Measurements from ENCODE around the gene PICK1. TPM values are rescaled to one million over a fixed set of nuclear protein-coding genes. Genes with fewer than 3 reads are reported as not detected.

PICK1 gene
- total RNA-seq, 2 experiments from 2014 or later: 21.2 to 25.6 TPM

DNA sequence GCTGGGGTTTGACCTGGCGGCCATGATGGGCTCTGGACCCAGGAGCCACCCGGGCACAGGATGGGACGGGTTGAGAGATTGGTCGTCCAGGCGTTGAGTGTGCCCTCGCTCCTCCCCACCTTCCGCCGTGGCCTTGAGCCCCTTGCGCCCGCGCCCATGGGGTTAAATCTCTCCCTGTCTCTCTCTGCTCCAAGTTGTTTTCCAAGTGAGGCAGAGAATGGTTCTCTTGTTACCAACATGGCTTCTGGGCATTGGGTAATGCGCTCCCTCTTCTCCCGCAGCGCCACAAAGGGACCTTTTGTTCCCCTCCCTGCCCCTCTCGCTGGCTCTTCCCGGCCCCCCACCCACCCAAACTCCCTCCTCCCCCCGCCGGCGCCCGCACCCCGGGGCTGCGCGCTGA, 18.8 kb upstream of the PICK1 start:
- Mint-ChIP-seq H3K4me1 (ENCODE audit: low read depth) (no peaks in the 10 kb centered on the region), H3K27me3 (no peaks in the 10 kb centered on the region), H3K27ac (no peak overlapping the region), H3K36me3 (ENCODE audit: low read depth) (no peaks in the 10 kb centered on the region), H3K9me3 (no peaks in the 10 kb centered on the region), H3K4me3 (no peak overlapping the region)
- H3K27ac ChIP-seq (ENCODE audit: low read depth in 1 of 2, low read length in 2 of 2): no peak overlapping the region
- H3K36me3 ChIP-seq (ENCODE audit: insufficient read depth, low read length): no peaks in the 10 kb centered on the region
- no peak for ATAC-seq (ENCODE audit: poor library complexity)
- no peaks in the 10 kb centered on the region for H3K9me3 ChIP-seq (ENCODE audit: control insufficient read depth in 1 of 2, insufficient read depth in 1 of 2, low read length in 2 of 2)
- no peaks in the 10 kb centered on the region for H3K27me3 ChIP-seq (ENCODE audit: control insufficient read depth in 1 of 2, insufficient read depth in 2 of 2, low read length in 2 of 2)
- DNase-seq: no peak
- H3K4me3 ChIP-seq (ENCODE audit: low read length): no peak overlapping the region
- TF ChIP-seq, protein P1, sequence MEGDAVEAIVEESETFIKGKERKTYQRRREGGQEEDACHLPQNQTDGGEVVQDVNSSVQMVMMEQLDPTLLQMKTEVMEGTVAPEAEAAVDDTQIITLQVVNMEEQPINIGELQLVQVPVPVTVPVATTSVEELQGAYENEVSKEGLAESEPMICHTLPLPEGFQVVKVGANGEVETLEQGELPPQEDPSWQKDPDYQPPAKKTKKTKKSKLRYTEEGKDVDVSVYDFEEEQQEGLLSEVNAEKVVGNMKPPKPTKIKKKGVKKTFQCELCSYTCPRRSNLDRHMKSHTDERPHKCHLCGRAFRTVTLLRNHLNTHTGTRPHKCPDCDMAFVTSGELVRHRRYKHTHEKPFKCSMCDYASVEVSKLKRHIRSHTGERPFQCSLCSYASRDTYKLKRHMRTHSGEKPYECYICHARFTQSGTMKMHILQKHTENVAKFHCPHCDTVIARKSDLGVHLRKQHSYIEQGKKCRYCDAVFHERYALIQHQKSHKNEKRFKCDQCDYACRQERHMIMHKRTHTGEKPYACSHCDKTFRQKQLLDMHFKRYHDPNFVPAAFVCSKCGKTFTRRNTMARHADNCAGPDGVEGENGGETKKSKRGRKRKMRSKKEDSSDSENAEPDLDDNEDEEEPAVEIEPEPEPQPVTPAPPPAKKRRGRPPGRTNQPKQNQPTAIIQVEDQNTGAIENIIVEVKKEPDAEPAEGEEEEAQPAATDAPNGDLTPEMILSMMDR (IDR thresholded peaks at IDR 0.05): no peak
- peaks cover 3% of the 10 kb centered on the region for H3K4me1 ChIP-seq (ENCODE audit: insufficient read depth, low read length)
- intact Hi-C loops (cut with DNase I, micrococcal nuclease): no loop called here
- CTCF ChIA-PET: no interaction called here
- POLR2A ChIA-PET: no interaction called here

DNA sequence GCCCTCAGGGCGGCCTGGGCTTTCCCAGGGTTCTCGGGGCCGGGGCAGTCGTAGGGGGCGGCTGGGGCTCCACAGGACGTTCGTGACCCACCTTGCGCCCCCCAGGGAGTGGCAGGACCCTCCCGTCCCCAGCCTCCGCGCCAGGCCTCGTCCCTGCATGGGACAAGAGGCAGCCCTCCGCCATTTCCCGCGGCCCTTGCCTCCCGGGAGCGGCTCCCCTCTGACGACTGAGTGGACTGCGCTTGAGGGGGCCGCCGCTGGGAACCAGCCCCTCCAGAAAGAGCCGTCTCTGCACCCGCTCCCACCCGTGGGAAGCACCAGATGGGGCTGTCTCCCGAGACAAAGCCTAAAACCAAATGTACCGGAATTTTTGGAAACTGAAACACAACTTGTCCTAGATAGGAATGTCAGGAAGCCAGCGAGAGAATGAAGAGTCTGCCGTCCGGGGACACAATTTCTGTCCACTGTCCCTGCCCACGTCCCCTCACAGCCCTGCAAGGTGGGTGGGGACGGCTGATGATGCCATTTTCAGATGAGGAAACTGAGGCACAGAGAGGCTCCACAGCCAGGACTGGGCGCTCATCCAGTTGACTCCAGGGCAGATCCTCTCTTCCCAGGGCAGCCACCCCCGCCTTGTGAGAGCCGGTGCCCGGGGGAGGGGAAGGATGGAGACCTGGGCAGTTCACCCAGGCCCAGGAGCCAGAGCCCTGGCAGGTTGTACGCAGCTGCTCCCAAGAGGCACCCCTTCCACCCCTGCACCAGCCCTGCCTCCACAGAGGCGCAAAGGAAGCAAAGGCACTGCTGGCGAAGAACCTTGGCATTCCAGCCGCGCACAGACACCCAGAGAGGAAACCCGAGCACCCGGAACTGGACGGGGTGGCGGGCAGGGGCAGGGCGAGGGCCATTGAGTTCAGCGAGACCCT, 18.1 kb upstream of the PICK1 start:
- no peaks in the 10 kb centered on the region for H3K9me3 Mint-ChIP-seq
- no peaks in the 10 kb centered on the region for H3K27me3 Mint-ChIP-seq
- CTCF ChIA-PET: interaction anchor here (0.7 kb wide), 1 partner anchor 705 kb away, joined by 3 read pairs; no protein-coding TSS in a partner anchor
- ATAC-seq (ENCODE audit: poor library complexity): no peak
- H3K4me3 Mint-ChIP-seq: no peak overlapping the region
- TF ChIP-seq, protein P1 (IDR thresholded peaks at IDR 0.05): no peak
- intact Hi-C loops (cut with DNase I, micrococcal nuclease): no loop called here
- H3K27me3 ChIP-seq (ENCODE audit: control insufficient read depth in 1 of 2, insufficient read depth in 2 of 2, low read length in 2 of 2): no peaks in the 10 kb centered on the region
- no peak for DNase-seq
- no peaks in the 10 kb centered on the region for H3K36me3 ChIP-seq (ENCODE audit: insufficient read depth, low read length)
- H3K9me3 ChIP-seq (ENCODE audit: control insufficient read depth in 1 of 2, insufficient read depth in 1 of 2, low read length in 2 of 2): no peaks in the 10 kb centered on the region
- no peaks in the 10 kb centered on the region for H3K4me1 Mint-ChIP-seq (ENCODE audit: low read depth)
- H3K27ac Mint-ChIP-seq: no peak overlapping the region
- H3K27ac ChIP-seq (ENCODE audit: low read depth in 1 of 2, low read length in 2 of 2): no peak overlapping the region
- H3K36me3 Mint-ChIP-seq (ENCODE audit: low read depth): no peaks in the 10 kb centered on the region
- POLR2A ChIA-PET: no interaction called here
- no peak overlapping the region for H3K4me3 ChIP-seq (ENCODE audit: low read length)
- H3K4me1 ChIP-seq (ENCODE audit: insufficient read depth, low read length): peaks cover 3% of the 10 kb centered on the region

DNA sequence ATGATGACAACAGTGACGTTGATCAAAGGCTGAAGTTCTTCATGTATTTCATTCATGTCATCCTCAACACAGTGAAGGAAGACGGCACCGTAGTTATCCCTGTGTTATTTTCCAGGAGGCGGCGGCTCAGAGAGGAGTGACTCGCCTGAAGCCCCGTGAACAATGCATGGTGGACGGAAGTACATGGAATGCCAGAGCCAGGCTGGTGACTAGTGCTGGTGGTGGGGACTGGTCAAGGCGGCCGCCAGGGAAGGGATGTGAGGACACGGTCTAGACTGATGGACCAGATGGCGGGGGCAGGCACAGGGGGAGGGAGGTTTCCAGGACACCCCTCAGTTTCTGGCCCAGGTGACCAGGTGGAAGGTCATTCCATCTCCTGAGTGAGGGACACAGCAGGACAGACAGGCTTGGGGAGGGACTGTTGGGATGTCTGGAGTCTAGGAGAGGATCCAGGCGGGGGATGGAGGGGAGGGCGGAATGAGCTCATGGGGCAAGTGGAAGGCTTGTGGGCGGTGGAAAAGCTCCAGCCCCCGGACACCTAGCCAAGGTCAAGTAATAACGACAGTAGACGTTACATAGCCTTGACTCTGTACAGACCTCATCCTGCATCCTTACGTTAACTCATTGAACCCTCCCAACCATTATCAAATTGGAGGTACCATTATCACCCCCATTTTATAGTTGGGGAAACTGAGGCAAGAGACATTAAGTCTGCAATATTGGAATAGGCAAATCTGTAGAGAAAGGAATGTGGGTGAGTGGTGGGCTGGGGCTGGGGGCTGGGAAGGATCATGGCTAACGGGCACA, 16.0 kb upstream of the PICK1 start:
- no peak overlapping the region for H3K4me3 Mint-ChIP-seq
- TF ChIP-seq, protein P1 (IDR thresholded peaks at IDR 0.05): no peak
- H3K4me1 ChIP-seq (ENCODE audit: insufficient read depth, low read length): peaks cover 3% of the 10 kb centered on the region
- no peak overlapping the region for H3K4me3 ChIP-seq (ENCODE audit: low read length)
- CTCF ChIA-PET: no interaction called here
- no peaks in the 10 kb centered on the region for H3K36me3 ChIP-seq (ENCODE audit: insufficient read depth, low read length)
- H3K9me3 ChIP-seq (ENCODE audit: control insufficient read depth in 1 of 2, insufficient read depth in 1 of 2, low read length in 2 of 2): no peaks in the 10 kb centered on the region
- POLR2A ChIA-PET: no interaction called here
- H3K27me3 Mint-ChIP-seq: no peaks in the 10 kb centered on the region
- no peak for ATAC-seq (ENCODE audit: poor library complexity)
- DNase-seq: no peak
- intact Hi-C loops (cut with DNase I, micrococcal nuclease): no loop called here
- no peaks in the 10 kb centered on the region for H3K9me3 Mint-ChIP-seq
- no peaks in the 10 kb centered on the region for H3K4me1 Mint-ChIP-seq (ENCODE audit: low read depth)
- no peak overlapping the region for H3K27ac Mint-ChIP-seq
- no peak overlapping the region for H3K27ac ChIP-seq (ENCODE audit: low read depth in 1 of 2, low read length in 2 of 2)
- H3K36me3 Mint-ChIP-seq (ENCODE audit: low read depth): no peaks in the 10 kb centered on the region
- H3K27me3 ChIP-seq (ENCODE audit: control insufficient read depth in 1 of 2, insufficient read depth in 2 of 2, low read length in 2 of 2): peaks cover 0 to 3% of the 10 kb centered on the region in 2 experiments
